ENCODE results near the gene ITGAV.

The ITGAV gene

DNA sequence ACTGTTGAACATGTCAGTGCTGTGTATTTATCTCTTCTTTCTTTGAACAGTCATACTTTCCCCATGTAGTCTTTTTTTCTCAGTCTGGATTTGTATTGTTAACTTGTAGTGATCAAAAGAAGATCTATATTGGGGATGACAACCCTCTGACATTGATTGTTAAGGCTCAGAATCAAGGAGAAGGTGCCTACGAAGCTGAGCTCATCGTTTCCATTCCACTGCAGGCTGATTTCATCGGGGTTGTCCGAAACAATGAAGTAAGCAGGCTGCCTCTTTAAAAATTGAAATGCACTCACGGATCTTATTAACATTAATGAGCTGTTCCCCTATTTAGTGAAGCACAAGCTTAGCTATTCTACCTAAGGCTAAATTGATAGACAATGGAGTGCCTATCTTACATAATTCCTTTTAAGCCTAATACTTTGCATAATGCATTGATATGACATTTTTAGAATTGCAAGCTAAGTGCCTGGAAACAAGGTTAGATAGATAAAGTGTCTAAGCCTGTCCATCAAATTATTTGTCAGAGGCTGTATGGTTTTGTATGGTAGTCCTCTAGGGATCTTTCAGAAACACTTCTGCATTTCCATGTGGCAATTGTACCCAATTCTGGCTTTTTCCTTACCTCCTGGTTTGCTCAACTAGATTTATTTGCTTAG lies 74.7 kb downstream of the ITGAV start:
- Histone ChIP-seq H3K27me3 (ENCODE audit: control insufficient read depth in 1 of 2, insufficient read depth in 2 of 2, low read length in 2 of 2) (no peaks in the 10 kb centered on the region), H3K4me1 (ENCODE audit: control insufficient read depth, insufficient read depth, low read length) (no peaks in the 10 kb centered on the region), H3K4me3 (ENCODE audit: low read length in 2 of 2) (no peak overlapping the region), H3K9me3 (ENCODE audit: control insufficient read depth in 2 of 2, low read length in 2 of 2) (no peaks in the 10 kb centered on the region), H3K36me3 (ENCODE audit: control insufficient read depth in 2 of 2, insufficient read depth in 2 of 2, low read length in 2 of 2) (peaks cover 22 to 35% of the 10 kb centered on the region in 2 donors), H3K9ac (ENCODE audit: low read length in 2 of 2) (no peak overlapping the region), H3K27ac (ENCODE audit: low read length) (no peak overlapping the region)

- no peak overlapping the region for H3K9ac ChIP-seq (ENCODE audit: low read length in 2 of 2)
- peaks cover 0 to 6% of the 10 kb centered on the region in 2 donors for H3K9me3 ChIP-seq (ENCODE audit: control insufficient read depth in 2 of 2, low read length in 2 of 2)
- H3K27me3 ChIP-seq (ENCODE audit: control insufficient read depth in 1 of 2, insufficient read depth in 2 of 2, low read length in 2 of 2): no peaks in the 10 kb centered on the region
- H3K4me1 ChIP-seq (ENCODE audit: control insufficient read depth, insufficient read depth, low read length): no peaks in the 10 kb centered on the region
- no peak overlapping the region for H3K4me3 ChIP-seq (ENCODE audit: low read length in 2 of 2)
- no peak overlapping the region for H3K27ac ChIP-seq (ENCODE audit: low read length)
- peaks cover 51 to 60% of the 10 kb centered on the region in 2 donors for H3K36me3 ChIP-seq (ENCODE audit: control insufficient read depth in 2 of 2, insufficient read depth in 2 of 2, low read length in 2 of 2)
These were observed 79.3 kb downstream of the ITGAV start for GRCh38 chr2:186669146-186669545.

- Histone ChIP-seq H3K4me3 (ENCODE audit: low read length in 2 of 2) (no peak overlapping the region), H3K27me3 (ENCODE audit: control insufficient read depth in 1 of 2, insufficient read depth in 2 of 2, low read length in 2 of 2) (no peaks in the 10 kb centered on the region), H3K9ac (ENCODE audit: low read length in 2 of 2) (no peak overlapping the region), H3K9me3 (ENCODE audit: control insufficient read depth in 2 of 2, low read length in 2 of 2) (peaks cover 0 to 6% of the 10 kb centered on the region in 2 donors), H3K36me3 (ENCODE audit: control insufficient read depth in 2 of 2, insufficient read depth in 2 of 2, low read length in 2 of 2) (peaks cover 50 to 56% of the 10 kb centered on the region in 2 donors), H3K27ac (ENCODE audit: low read length) (no peak overlapping the region), H3K4me1 (ENCODE audit: control insufficient read depth, insufficient read depth, low read length) (no peaks in the 10 kb centered on the region)
These were observed 81.0 kb downstream of the ITGAV start for GRCh38 chr2:186670831-186671230.

GRCh38 chr2:186675380-186675779 lies 85.5 kb downstream of the ITGAV start:
- Histone ChIP-seq H3K27ac (ENCODE audit: low read length) (no peak overlapping the region), H3K36me3 (ENCODE audit: control insufficient read depth in 2 of 2, insufficient read depth in 2 of 2, low read length in 2 of 2) (peaks cover 35 to 42% of the 10 kb centered on the region in 2 donors), H3K9me3 (ENCODE audit: control insufficient read depth in 2 of 2, low read length in 2 of 2) (peaks cover 0 to 6% of the 10 kb centered on the region in 2 donors), H3K4me3 (ENCODE audit: low read length in 2 of 2) (no peak overlapping the region), H3K9ac (ENCODE audit: low read length in 2 of 2) (no peak overlapping the region), H3K27me3 (ENCODE audit: control insufficient read depth in 1 of 2, insufficient read depth in 2 of 2, low read length in 2 of 2) (no peaks in the 10 kb centered on the region), H3K4me1 (ENCODE audit: control insufficient read depth, insufficient read depth, low read length) (no peaks in the 10 kb centered on the region)

DNA sequence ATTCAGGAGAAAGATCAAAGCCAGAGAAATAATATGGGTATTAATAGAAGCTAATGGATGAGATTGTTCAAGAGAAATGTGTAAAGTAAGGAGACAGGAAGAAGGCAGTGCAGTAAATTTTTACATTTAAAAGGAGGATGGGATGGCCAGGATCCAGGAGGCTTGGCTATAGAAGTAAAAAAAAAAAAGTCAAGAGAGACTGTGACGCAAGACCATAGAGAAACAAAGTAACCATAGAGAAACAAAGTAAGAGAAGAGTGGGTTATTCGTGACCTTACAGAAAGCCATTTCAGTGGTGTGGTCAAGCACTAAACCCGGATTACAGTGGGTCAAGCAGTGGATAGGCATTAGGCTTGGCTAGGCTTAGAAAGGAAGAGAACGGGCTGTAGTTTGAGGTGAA lies 93.5 kb downstream of the ITGAV start:
- Histone ChIP-seq H3K9ac (ENCODE audit: low read length in 2 of 2) (no peak overlapping the region), H3K9me3 (ENCODE audit: control insufficient read depth in 2 of 2, low read length in 2 of 2) (no peaks in the 10 kb centered on the region), H3K27ac (ENCODE audit: low read length) (no peak overlapping the region), H3K27me3 (ENCODE audit: control insufficient read depth in 1 of 2, insufficient read depth in 2 of 2, low read length in 2 of 2) (no peaks in the 10 kb centered on the region), H3K4me1 (ENCODE audit: control insufficient read depth, insufficient read depth, low read length) (no peaks in the 10 kb centered on the region), H3K36me3 (ENCODE audit: control insufficient read depth in 2 of 2, insufficient read depth in 2 of 2, low read length in 2 of 2) (peaks cover 0 to 2% of the 10 kb centered on the region in 2 donors), H3K4me3 (ENCODE audit: low read length in 2 of 2) (no peak overlapping the region)

DNA sequence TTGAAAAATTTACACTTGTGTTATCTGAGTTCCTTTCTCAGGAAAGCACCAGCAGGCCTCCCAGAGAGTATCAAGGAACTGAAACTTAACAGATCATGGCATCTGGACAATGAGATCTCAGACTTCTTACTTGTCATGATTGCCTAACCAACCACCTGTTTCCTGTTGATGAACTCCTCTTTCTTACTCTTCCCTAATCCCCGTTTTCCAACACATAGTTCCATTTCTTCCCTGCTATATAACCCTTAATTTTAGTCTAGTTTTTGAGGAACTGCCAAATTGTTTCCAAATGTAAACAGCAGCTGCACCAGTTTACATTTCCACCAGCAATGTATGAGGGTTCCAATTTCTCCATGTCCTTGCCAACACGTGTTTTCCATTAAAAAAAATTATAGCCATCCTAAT lies 98.0 kb downstream of the ITGAV start:
- H3K36me3 ChIP-seq (ENCODE audit: control insufficient read depth in 2 of 2, insufficient read depth in 2 of 2, low read length in 2 of 2): no peaks in the 10 kb centered on the region
- H3K27ac ChIP-seq (ENCODE audit: low read length): no peak overlapping the region
- no peak overlapping the region for H3K9ac ChIP-seq (ENCODE audit: low read length in 2 of 2)
- no peaks in the 10 kb centered on the region for H3K9me3 ChIP-seq (ENCODE audit: control insufficient read depth in 2 of 2, low read length in 2 of 2)
- H3K4me1 ChIP-seq (ENCODE audit: control insufficient read depth, insufficient read depth, low read length): no peaks in the 10 kb centered on the region
- H3K27me3 ChIP-seq (ENCODE audit: control insufficient read depth in 1 of 2, insufficient read depth in 2 of 2, low read length in 2 of 2): no peaks in the 10 kb centered on the region
- no peak overlapping the region for H3K4me3 ChIP-seq (ENCODE audit: low read length in 2 of 2)

DNA sequence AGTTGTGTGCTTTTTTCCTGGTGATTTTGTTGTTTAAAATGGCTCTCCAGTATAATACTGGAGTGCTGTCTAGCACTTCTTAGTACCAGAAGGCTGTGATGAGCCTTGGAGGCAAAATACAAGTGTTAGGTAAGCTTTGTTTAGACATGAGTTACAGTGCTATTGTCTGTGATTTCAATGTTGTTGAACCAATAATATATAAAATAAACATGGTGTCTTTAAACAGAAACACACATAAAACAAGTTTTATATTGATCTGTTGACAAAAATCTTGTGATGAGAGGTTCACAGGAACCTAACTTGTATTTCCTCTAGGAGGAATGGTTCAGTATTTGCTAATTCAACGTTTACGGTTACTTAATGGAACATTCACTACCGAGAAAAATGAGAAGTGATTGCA lies 99.0 kb downstream of the ITGAV start:
- peaks cover 3% of the 10 kb centered on the region for H3K4me1 ChIP-seq (ENCODE audit: control insufficient read depth, insufficient read depth, low read length)

GRCh38 chr2:186690786-186691185 lies 100.9 kb downstream of the ITGAV start:
- H3K9ac ChIP-seq (ENCODE audit: low read length in 2 of 2): no peak overlapping the region
- no peak overlapping the region for H3K4me3 ChIP-seq (ENCODE audit: low read length in 2 of 2)
- peaks cover 3% of the 10 kb centered on the region for H3K4me1 ChIP-seq (ENCODE audit: control insufficient read depth, insufficient read depth, low read length)
- no peaks in the 10 kb centered on the region for H3K27me3 ChIP-seq (ENCODE audit: control insufficient read depth in 1 of 2, insufficient read depth in 2 of 2, low read length in 2 of 2)
- H3K36me3 ChIP-seq (ENCODE audit: control insufficient read depth in 2 of 2, insufficient read depth in 2 of 2, low read length in 2 of 2): no peaks in the 10 kb centered on the region
- H3K27ac ChIP-seq (ENCODE audit: low read length): no peak overlapping the region
- no peaks in the 10 kb centered on the region for H3K9me3 ChIP-seq (ENCODE audit: control insufficient read depth in 2 of 2, low read length in 2 of 2)

More for the DNA sequence above, 99.0 kb downstream of the ITGAV start:
- no peak overlapping the region for H3K27ac ChIP-seq (ENCODE audit: low read length)
- no peaks in the 10 kb centered on the region for H3K27me3 ChIP-seq (ENCODE audit: control insufficient read depth in 1 of 2, insufficient read depth in 2 of 2, low read length in 2 of 2)
- no peak overlapping the region for H3K9ac ChIP-seq (ENCODE audit: low read length in 2 of 2)
- no peak overlapping the region for H3K4me3 ChIP-seq (ENCODE audit: low read length in 2 of 2)
- no peaks in the 10 kb centered on the region for H3K36me3 ChIP-seq (ENCODE audit: control insufficient read depth in 2 of 2, insufficient read depth in 2 of 2, low read length in 2 of 2)
- no peaks in the 10 kb centered on the region for H3K9me3 ChIP-seq (ENCODE audit: control insufficient read depth in 2 of 2, low read length in 2 of 2)

GRCh38 chr2:186691231-186691630 lies 101.4 kb downstream of the ITGAV start:
- Histone ChIP-seq H3K4me3 (ENCODE audit: low read length in 2 of 2) (no peak overlapping the region), H3K4me1 (ENCODE audit: control insufficient read depth, insufficient read depth, low read length) (peaks cover 3% of the 10 kb centered on the region), H3K36me3 (ENCODE audit: control insufficient read depth in 2 of 2, insufficient read depth in 2 of 2, low read length in 2 of 2) (no peaks in the 10 kb centered on the region), H3K9me3 (ENCODE audit: control insufficient read depth in 2 of 2, low read length in 2 of 2) (no peaks in the 10 kb centered on the region), H3K9ac (ENCODE audit: low read length in 2 of 2) (no peak overlapping the region), H3K27ac (ENCODE audit: low read length) (no peak overlapping the region), H3K27me3 (ENCODE audit: control insufficient read depth in 1 of 2, insufficient read depth in 2 of 2, low read length in 2 of 2) (no peaks in the 10 kb centered on the region)

DNA sequence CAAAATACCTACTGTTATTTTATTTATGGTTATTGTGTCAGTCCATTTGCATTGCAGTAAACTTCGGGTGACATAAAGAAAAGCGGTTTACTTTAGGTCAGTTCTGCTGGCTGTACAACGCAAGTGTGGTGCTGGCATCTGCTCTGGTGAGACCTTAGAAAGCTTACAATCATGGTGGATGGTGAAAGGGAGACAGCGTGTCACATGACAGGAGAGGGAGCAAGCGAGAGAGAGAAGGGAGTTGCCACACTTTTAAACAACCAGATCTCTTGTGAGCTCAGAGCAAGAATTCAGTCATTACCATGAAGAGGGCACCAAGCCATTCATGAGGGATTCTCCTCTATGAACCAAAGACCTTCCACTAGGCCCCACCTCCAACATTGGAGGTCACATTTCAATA lies 102.0 kb downstream of the ITGAV start:
- no peaks in the 10 kb centered on the region for H3K36me3 ChIP-seq (ENCODE audit: control insufficient read depth in 2 of 2, insufficient read depth in 2 of 2, low read length in 2 of 2)

GRCh38 chr2:186693446-186693832 lies 103.6 kb downstream of the ITGAV start:
- Histone ChIP-seq H3K27me3 (ENCODE audit: control insufficient read depth in 1 of 2, insufficient read depth in 2 of 2, low read length in 2 of 2) (no peaks in the 10 kb centered on the region), H3K9ac (ENCODE audit: low read length in 2 of 2) (peak overlapping the region; percentile 52 to 69), H3K9me3 (ENCODE audit: control insufficient read depth in 2 of 2, low read length in 2 of 2) (no peaks in the 10 kb centered on the region), H3K27ac (ENCODE audit: low read length) (no peak overlapping the region), H3K4me1 (ENCODE audit: control insufficient read depth, insufficient read depth, low read length) (peaks cover 3% of the 10 kb centered on the region), H3K4me3 (ENCODE audit: low read length in 2 of 2) (peak overlapping the region; percentile 89 to 90), H3K36me3 (ENCODE audit: control insufficient read depth in 2 of 2, insufficient read depth in 2 of 2, low read length in 2 of 2) (no peaks in the 10 kb centered on the region)

More for the DNA sequence above, 102.0 kb downstream of the ITGAV start:
- H3K27me3 ChIP-seq (ENCODE audit: control insufficient read depth in 1 of 2, insufficient read depth in 2 of 2, low read length in 2 of 2): no peaks in the 10 kb centered on the region
- H3K9me3 ChIP-seq (ENCODE audit: control insufficient read depth in 2 of 2, low read length in 2 of 2): no peaks in the 10 kb centered on the region
- peaks cover 3% of the 10 kb centered on the region for H3K4me1 ChIP-seq (ENCODE audit: control insufficient read depth, insufficient read depth, low read length)
- H3K4me3 ChIP-seq (ENCODE audit: low read length in 2 of 2): no peak overlapping the region
- no peak overlapping the region for H3K9ac ChIP-seq (ENCODE audit: low read length in 2 of 2)
- H3K27ac ChIP-seq (ENCODE audit: low read length): no peak overlapping the region

All from stomach smooth muscle (tissue), 2 donors.